ENCODE measurements around the gene RAB20. TPM values are rescaled to one million over a fixed set of nuclear protein-coding genes. Genes with fewer than 3 reads are reported as not detected.

Gene RAB20
- total and polyA plus RNA-seq, 4 donors = 9.8 to 36.9 (median 25.2) TPM

DNA sequence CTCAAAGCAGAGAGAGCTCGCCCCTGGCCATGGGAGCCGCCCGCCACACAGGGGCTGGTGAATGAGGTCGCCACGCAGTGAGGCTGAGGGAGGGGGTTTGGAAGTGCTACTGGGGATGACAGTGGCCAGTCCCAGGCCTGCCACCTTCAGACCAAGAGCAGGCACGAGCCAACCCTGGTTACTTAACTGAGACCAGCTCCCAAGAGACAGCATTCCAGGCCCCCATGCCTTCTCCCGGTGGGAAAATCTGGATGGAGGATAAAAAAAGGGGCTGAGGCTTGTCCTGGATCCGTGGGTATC, 43.3 kb downstream of the RAB20 start:
- Histone ChIP-seq H3K27me3 (ENCODE audit: control insufficient read depth in 4 of 4, insufficient read depth in 4 of 4, low read length in 3 of 4) (no peaks in the 10 kb centered on the region), H3K4me1 (ENCODE audit: control insufficient read depth in 4 of 4, insufficient read depth in 4 of 4, low read length in 3 of 4) (peaks cover 8 to 32% (median 27%) of the 10 kb centered on the region in 4 donors), H3K4me3 (ENCODE audit: low read depth in 1 of 3, low read length in 3 of 3) (no peak overlapping the region), H3K27ac (ENCODE audit: low read depth in 1 of 2, low read length in 2 of 2) (no peak overlapping the region), H3K9ac (ENCODE audit: low read depth in 1 of 2, low read length in 2 of 2) (no peak overlapping the region), H3K36me3 (ENCODE audit: control insufficient read depth in 4 of 4, insufficient read depth in 3 of 4, low read depth in 1 of 4, low read length in 3 of 4) (peaks cover 0 to 5% (median 0%) of the 10 kb centered on the region in 4 donors), H3K9me3 (ENCODE audit: control insufficient read depth in 4 of 4, low read length in 3 of 4) (no peaks in the 10 kb centered on the region)
- TF ChIP-seq ZBTB33 (IDR thresholded peaks at IDR 0.05) = no peak
- TF ChIP-seq RXRA (IDR thresholded peaks at IDR 0.05) = no peak
- TF ChIP-seq SP1 (IDR thresholded peaks at IDR 0.05) = no peak
- 91% methylated on average over 8 of the region's 8 CpGs for WGBS
- no peak for DNase-seq (ENCODE audit: low spot score)

DNA sequence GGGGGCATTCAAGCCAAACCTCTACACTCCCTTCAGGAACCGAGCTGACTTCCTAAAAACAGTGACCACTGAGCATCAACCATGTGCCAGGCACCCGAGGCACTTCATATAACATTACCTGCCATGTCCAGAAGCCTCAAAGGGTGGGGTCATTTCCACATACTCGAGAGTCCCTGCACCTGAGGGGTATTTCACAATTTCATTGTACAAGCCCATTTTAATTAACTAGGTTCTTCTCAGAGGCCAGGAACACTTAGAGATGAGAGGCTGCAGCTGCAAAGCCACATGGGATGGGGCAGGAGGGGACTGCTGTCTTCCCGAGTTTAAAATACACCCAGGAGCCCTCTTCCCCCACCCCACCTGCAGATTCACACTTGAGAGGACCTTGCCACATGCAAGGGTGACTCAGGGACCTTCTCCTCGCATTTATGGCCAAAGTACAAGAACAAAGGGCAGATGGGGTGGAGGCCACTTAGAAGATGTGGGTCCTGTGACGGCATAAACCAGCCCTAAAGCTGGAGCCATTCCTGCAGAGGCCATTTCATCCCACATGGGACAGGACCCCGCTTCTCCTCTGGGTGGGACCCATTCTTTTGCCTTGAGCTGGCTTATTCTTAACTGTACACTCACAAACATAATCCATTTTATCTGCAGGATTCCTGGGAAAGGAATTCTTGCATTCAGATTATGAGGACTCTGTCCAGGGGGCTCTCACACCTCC, 43.9 kb downstream of the RAB20 start:
- no peak overlapping the region for H3K9ac ChIP-seq (ENCODE audit: low read depth in 1 of 2, low read length in 2 of 2)
- no peaks in the 10 kb centered on the region for H3K27me3 ChIP-seq (ENCODE audit: control insufficient read depth in 4 of 4, insufficient read depth in 4 of 4, low read length in 3 of 4)
- 82% methylated on average over 7 of the region's 7 CpGs for WGBS
- peaks cover 0 to 3% (median 0%) of the 10 kb centered on the region in 4 donors for H3K36me3 ChIP-seq (ENCODE audit: control insufficient read depth in 4 of 4, insufficient read depth in 3 of 4, low read depth in 1 of 4, low read length in 3 of 4)
- TF ChIP-seq YY1 (IDR thresholded peaks at IDR 0.05) (no peak), FOXA2 (IDR thresholded peaks at IDR 0.05) (no peak), ATF3 (IDR thresholded peaks at IDR 0.05) (no peak), HNF4G (IDR thresholded peaks at IDR 0.05) (no peak), SP1 (IDR thresholded peaks at IDR 0.05) (no peak), RXRA (IDR thresholded peaks at IDR 0.05) (no peak), NR2F2 (IDR thresholded peaks at IDR 0.05) (no peak), CTCF (IDR thresholded peaks at IDR 0.05; ENCODE audit: low read depth, low read length, missing input control) (no peak), ZBTB33 (IDR thresholded peaks at IDR 0.05) (no peak), RAD21 (IDR thresholded peaks at IDR 0.05) (no peak), FOXA1 (IDR thresholded peaks at IDR 0.05) (no peak), TAF1 (conservative IDR thresholded peaks at IDR 0.05) (no peak), HNF4A (conservative IDR thresholded peaks at IDR 0.05) (no peak), MAX (IDR thresholded peaks at IDR 0.05) (no peak), JUND (IDR thresholded peaks at IDR 0.05) (no peak), EGR1 (IDR thresholded peaks at IDR 0.05; ENCODE audit: low read depth in 2 of 2) (no peak)
- TF ChIP-seq, protein P1, sequence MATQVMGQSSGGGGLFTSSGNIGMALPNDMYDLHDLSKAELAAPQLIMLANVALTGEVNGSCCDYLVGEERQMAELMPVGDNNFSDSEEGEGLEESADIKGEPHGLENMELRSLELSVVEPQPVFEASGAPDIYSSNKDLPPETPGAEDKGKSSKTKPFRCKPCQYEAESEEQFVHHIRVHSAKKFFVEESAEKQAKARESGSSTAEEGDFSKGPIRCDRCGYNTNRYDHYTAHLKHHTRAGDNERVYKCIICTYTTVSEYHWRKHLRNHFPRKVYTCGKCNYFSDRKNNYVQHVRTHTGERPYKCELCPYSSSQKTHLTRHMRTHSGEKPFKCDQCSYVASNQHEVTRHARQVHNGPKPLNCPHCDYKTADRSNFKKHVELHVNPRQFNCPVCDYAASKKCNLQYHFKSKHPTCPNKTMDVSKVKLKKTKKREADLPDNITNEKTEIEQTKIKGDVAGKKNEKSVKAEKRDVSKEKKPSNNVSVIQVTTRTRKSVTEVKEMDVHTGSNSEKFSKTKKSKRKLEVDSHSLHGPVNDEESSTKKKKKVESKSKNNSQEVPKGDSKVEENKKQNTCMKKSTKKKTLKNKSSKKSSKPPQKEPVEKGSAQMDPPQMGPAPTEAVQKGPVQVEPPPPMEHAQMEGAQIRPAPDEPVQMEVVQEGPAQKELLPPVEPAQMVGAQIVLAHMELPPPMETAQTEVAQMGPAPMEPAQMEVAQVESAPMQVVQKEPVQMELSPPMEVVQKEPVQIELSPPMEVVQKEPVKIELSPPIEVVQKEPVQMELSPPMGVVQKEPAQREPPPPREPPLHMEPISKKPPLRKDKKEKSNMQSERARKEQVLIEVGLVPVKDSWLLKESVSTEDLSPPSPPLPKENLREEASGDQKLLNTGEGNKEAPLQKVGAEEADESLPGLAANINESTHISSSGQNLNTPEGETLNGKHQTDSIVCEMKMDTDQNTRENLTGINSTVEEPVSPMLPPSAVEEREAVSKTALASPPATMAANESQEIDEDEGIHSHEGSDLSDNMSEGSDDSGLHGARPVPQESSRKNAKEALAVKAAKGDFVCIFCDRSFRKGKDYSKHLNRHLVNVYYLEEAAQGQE (IDR thresholded peaks at IDR 0.05) = no peak
- no peak overlapping the region for H3K4me3 ChIP-seq (ENCODE audit: low read depth in 1 of 3, low read length in 3 of 3)
- no peak overlapping the region for H3K27ac ChIP-seq (ENCODE audit: low read depth in 1 of 2, low read length in 2 of 2)
- H3K4me1 ChIP-seq (ENCODE audit: control insufficient read depth in 4 of 4, insufficient read depth in 4 of 4, low read length in 3 of 4) = peaks cover 7 to 27% (median 24%) of the 10 kb centered on the region in 4 donors
- DNase-seq (ENCODE audit: low spot score) = no peak
- no peaks in the 10 kb centered on the region for H3K9me3 ChIP-seq (ENCODE audit: control insufficient read depth in 4 of 4, low read length in 3 of 4)

Data from liver (tissue), 9 donors.